Stimulated activated CD4-positive, alpha-beta T cell treated with anti-CD3 and anti-CD28 coated beads, TNF-alpha, amount 100 ng/mL, for 24 hours (primary cell): ENCODE results near the gene OTULIN.

ENCODE experiments used
- DNase-seq, 3 experiments: peaks; one replicate each; pipeline ENCODE4 v3.0.0-alpha.2; 2020; ENCODE audit warnings: low read depth in 3 of 3

The OTULIN gene

GRCh38 chr5:14664270-14665100, at the start of gene OTULIN:
Gene OTULIN (plus strand): TSS chr5:14664718. CDS start chr5:14664826, 108 bp downstream.
- DNase-seq = peak; percentile 61 to 86 (median 77)

GRCh38 chr5:14615365-14615764, 49.2 kb upstream of the OTULIN start:
- DNase-seq = no peak

- DNase-seq = no peak
Observed at GRCh38 chr5:14617441-14617840, 47.1 kb upstream of the OTULIN start.

- DNase-seq = no peak
Observed at GRCh38 chr5:14627270-14627669, 37.2 kb upstream of the OTULIN start.

GRCh38 chr5:14628346-14628745, 36.2 kb upstream of the OTULIN start:
- peak in 2 of 3 experiments; percentile 19 to 39 for DNase-seq

- DNase-seq = no peak
Observed at GRCh38 chr5:14630671-14631070, 33.8 kb upstream of the OTULIN start.

GRCh38 chr5:14635656-14636055, 28.9 kb upstream of the OTULIN start:
- DNase-seq = no peak

GRCh38 chr5:14640765-14641164, 23.8 kb upstream of the OTULIN start:
- DNase-seq = no peak

GRCh38 chr5:14644623-14645237, 19.8 kb upstream of the OTULIN start:
- DNase-seq = no peak

- no peak for DNase-seq
Observed at GRCh38 chr5:14650052-14650451, 14.5 kb upstream of the OTULIN start.

- DNase-seq = no peak
Observed at GRCh38 chr5:14655146-14655741, 9.3 kb upstream of the OTULIN start.

- no peak for DNase-seq
Observed at GRCh38 chr5:14656898-14657297, 7.6 kb upstream of the OTULIN start.

GRCh38 chr5:14659821-14660607, 4.5 kb upstream of the OTULIN start:
- DNase-seq = no peak

- DNase-seq = no peak
Observed at GRCh38 chr5:14660833-14661232, 3.7 kb upstream of the OTULIN start.

GRCh38 chr5:14662721-14663260, 1.7 kb upstream of the OTULIN start:
- DNase-seq = no peak

- DNase-seq = no peak
Observed at GRCh38 chr5:14663734-14664269, 716 bp upstream of the OTULIN start.

- peak in 1 of 3 experiments; percentile 9 for DNase-seq
Observed at GRCh38 chr5:14665101-14665822, 744 bp downstream of the OTULIN start.

- DNase-seq = peak in 1 of 3 experiments; percentile 45
Observed at GRCh38 chr5:14665949-14666348, 1.4 kb downstream of the OTULIN start.

GRCh38 chr5:14666357-14666756, 1.8 kb downstream of the OTULIN start:
- no peak for DNase-seq

- no peak for DNase-seq
Observed at GRCh38 chr5:14667290-14667689, 2.8 kb downstream of the OTULIN start.

- no peak for DNase-seq
Observed at GRCh38 chr5:14667770-14668169, 3.3 kb downstream of the OTULIN start.
